SK-N-SH treated with all-trans-retinoic acid at 6 μM for 48 hours (cell line): ENCODE measurements around the gene PDIA5.

Experiments
- ATAC-seq: fragments of 200-7000 bp; cut with Tn5 transposase; 3 replicates; pipeline ENCODE4 v1.9.1; 2020; ENCODE audit warnings: mild to moderate bottlenecking, moderate library complexity
- ARNTL ChIP-seq: fragments of 450-650 bp; formaldehyde crosslinking; IDR thresholded peaks from 2 replicates; pipeline ENCODE4 v1.5.0; 2020; ENCODE audit warnings: low read depth, mild to moderate bottlenecking, moderate library complexity, borderline replicate concordance
- BACH2 ChIP-seq: fragments of 250-450 bp; sonication (Bioruptor Pico); IDR thresholded peaks from 2 replicates; pipeline ENCODE4 v1.9.0; 2021; ENCODE audit warnings: mild to moderate bottlenecking, borderline replicate concordance
- CREB5 ChIP-seq: fragments of 250-450 bp; sonication (Bioruptor Pico); IDR thresholded peaks from 2 replicates; pipeline ENCODE4 v1.5.1; 2020; ENCODE audit warnings: low read depth, mild to moderate bottlenecking, moderate library complexity
- CSDC2 ChIP-seq: fragments of 250-450 bp; sonication (Bioruptor Pico); IDR thresholded peaks from 2 replicates; pipeline ENCODE4 v1.5.0; 2020; ENCODE audit warnings: mild to moderate bottlenecking, moderate library complexity
- CSRNP3 ChIP-seq: fragments of 250-450 bp; sonication (Bioruptor Pico); IDR thresholded peaks from 2 replicates; pipeline ENCODE4 v1.5.1; 2021; ENCODE audit warnings: mild to moderate bottlenecking, moderate library complexity
- ESRRG ChIP-seq: fragments of 250-450 bp; sonication (Bioruptor Pico); IDR thresholded peaks from 2 replicates; pipeline ENCODE4 v1.6.1; 2021; ENCODE audit warnings: mild to moderate bottlenecking
- GLIS3 ChIP-seq: fragments of 250-450 bp; sonication (Bioruptor Pico); IDR thresholded peaks from 2 replicates; pipeline ENCODE4 v1.5.0; 2020; ENCODE audit warnings: mild to moderate bottlenecking, moderate library complexity
- ISL1 ChIP-seq: fragments of 250-450 bp; sonication (Bioruptor Pico); IDR thresholded peaks from 2 replicates; pipeline ENCODE4 v2.1.2; 2022; ENCODE audit warnings: mild to moderate bottlenecking, moderate library complexity
- OSR1 ChIP-seq: fragments of 250-450 bp; sonication (Bioruptor Pico); IDR thresholded peaks from 2 replicates; pipeline ENCODE4 v1.8.0; 2022; ENCODE audit warnings: moderate library complexity, mild to moderate bottlenecking, inconsistent platforms
- PPARA ChIP-seq: fragments of 250-450 bp; sonication (Bioruptor Pico); IDR thresholded peaks from 2 replicates; pipeline ENCODE4 v1.5.0; 2020; ENCODE audit warnings: mild to moderate bottlenecking, borderline replicate concordance
- RARB ChIP-seq: fragments of 250-450 bp; sonication (Bioruptor Pico); IDR thresholded peaks from 2 replicates; pipeline ENCODE4 v1.8.0; 2021; ENCODE audit warnings: mild to moderate bottlenecking, moderate library complexity
- TCF4 ChIP-seq: fragments of 250-450 bp; sonication (Bioruptor Pico); IDR thresholded peaks from 2 replicates; pipeline ENCODE4 v1.8.0; 2021; ENCODE audit warnings: mild to moderate bottlenecking, moderate library complexity, borderline replicate concordance
- TOX ChIP-seq: fragments of 250-450 bp; sonication (Bioruptor Pico); IDR thresholded peaks from 2 replicates; pipeline ENCODE4 v1.8.0; 2021; ENCODE audit warnings: mild to moderate bottlenecking, moderate library complexity, borderline replicate concordance
- TSHZ2 ChIP-seq: fragments of 250-450 bp; sonication (Bioruptor Pico); IDR thresholded peaks from 2 replicates; pipeline ENCODE4 v1.5.0; 2020; ENCODE audit warnings: mild to moderate bottlenecking, moderate library complexity
- ZC3H10 ChIP-seq: fragments of 250-450 bp; sonication (Bioruptor Pico); IDR thresholded peaks from 2 replicates; pipeline ENCODE4 v1.5.1; 2021; ENCODE audit warnings: mild to moderate bottlenecking, moderate library complexity
- ZFP3 ChIP-seq: fragments of 250-450 bp; sonication (Bioruptor Pico); IDR thresholded peaks from 2 replicates; pipeline ENCODE4 v1.5.0; 2020; ENCODE audit warnings: mild to moderate bottlenecking, moderate library complexity
- ZFP30 ChIP-seq: fragments of 450-650 bp; formaldehyde crosslinking; IDR thresholded peaks from 2 replicates; pipeline ENCODE4 v1.5.0; 2022; ENCODE audit warnings: mild to moderate bottlenecking, moderate library complexity
- ZNF565 ChIP-seq: fragments of 450-650 bp; formaldehyde crosslinking; conservative IDR thresholded peaks from 2 replicates; pipeline ENCODE4 v1.5.0; 2020; ENCODE audit warnings: low read depth, mild to moderate bottlenecking, moderate library complexity
- ZNF70 ChIP-seq: fragments of 450-650 bp; formaldehyde crosslinking; IDR thresholded peaks from 2 replicates; pipeline ENCODE4 v1.5.0; 2020; ENCODE audit warnings: mild to moderate bottlenecking, moderate library complexity
- ZNF8 ChIP-seq: fragments of 450-650 bp; formaldehyde crosslinking; IDR thresholded peaks from 2 replicates; pipeline ENCODE4 v1.5.0; 2020; ENCODE audit warnings: mild to moderate bottlenecking, moderate library complexity
- TF ChIP-seq, protein P1 (sequence below): fragments of 250-450 bp; sonication (Bioruptor Pico); IDR thresholded peaks from 2 replicates; pipeline ENCODE4 v1.8.0; 2020; ENCODE audit warnings: mild to moderate bottlenecking, moderate library complexity, borderline replicate concordance

The PDIA5 gene

GRCh38 chr3:123067689-123068600 is 1.1 kb downstream of the PDIA5 start:
- TF ChIP-seq ISL1 (no peak), RARB (CRISPR knock-in tag) (no peak)
- ATAC-seq: peak; percentile 27

- no peak for ATAC-seq
- TF ChIP-seq ZNF565 (no peak), ZNF70 (CRISPR knock-in tag) (no peak), OSR1 (CRISPR knock-in tag) (no peak), ISL1 (no peak), ZNF8 (CRISPR knock-in tag) (no peak), GLIS3 (CRISPR knock-in tag) (no peak), ZC3H10 (no peak), ESRRG (CRISPR knock-in tag) (no peak), TSHZ2 (CRISPR knock-in tag) (no peak), TCF4 (CRISPR knock-in tag) (no peak), BACH2 (CRISPR knock-in tag) (no peak), ZFP3 (CRISPR knock-in tag) (no peak), ZFP30 (no peak), CREB5 (CRISPR knock-in tag) (no peak), ARNTL (CRISPR knock-in tag) (no peak), TOX (CRISPR knock-in tag) (no peak), PPARA (CRISPR knock-in tag) (no peak), CSRNP3 (no peak), RARB (CRISPR knock-in tag) (no peak)
- TF ChIP-seq, protein P1, sequence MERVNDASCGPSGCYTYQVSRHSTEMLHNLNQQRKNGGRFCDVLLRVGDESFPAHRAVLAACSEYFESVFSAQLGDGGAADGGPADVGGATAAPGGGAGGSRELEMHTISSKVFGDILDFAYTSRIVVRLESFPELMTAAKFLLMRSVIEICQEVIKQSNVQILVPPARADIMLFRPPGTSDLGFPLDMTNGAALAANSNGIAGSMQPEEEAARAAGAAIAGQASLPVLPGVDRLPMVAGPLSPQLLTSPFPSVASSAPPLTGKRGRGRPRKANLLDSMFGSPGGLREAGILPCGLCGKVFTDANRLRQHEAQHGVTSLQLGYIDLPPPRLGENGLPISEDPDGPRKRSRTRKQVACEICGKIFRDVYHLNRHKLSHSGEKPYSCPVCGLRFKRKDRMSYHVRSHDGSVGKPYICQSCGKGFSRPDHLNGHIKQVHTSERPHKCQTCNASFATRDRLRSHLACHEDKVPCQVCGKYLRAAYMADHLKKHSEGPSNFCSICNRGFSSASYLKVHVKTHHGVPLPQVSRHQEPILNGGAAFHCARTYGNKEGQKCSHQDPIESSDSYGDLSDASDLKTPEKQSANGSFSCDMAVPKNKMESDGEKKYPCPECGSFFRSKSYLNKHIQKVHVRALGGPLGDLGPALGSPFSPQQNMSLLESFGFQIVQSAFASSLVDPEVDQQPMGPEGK (CRISPR knock-in tag): no peak
These were observed 2.0 kb downstream of the PDIA5 start for GRCh38 chr3:123068601-123069381.

DNA sequence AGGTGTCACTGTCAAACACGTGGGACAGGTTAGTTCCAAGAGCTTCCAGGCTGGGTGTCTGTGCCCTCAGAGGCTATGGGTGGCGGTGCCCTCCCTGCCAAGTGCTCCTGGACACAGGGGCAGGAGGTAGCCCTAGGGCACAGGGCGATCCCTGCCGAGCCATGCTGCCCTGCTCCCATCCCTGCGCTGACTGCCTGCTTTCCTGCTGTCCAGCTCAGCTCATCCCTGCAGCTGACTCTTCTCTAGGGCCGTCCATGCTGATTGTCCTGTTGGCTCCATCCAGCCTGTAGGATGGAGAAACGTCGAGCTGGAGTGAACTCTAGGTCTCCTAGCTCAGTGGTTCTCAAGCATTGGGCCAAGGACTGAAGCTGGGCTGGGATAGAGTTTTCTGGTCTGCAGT is 3.7 kb downstream of the PDIA5 start:
- no peak for TF ChIP-seq TOX (CRISPR knock-in tag)
- no peak for TF ChIP-seq OSR1 (CRISPR knock-in tag)
- TF ChIP-seq ISL1: no peak
- TF ChIP-seq CSDC2 (CRISPR knock-in tag): no peak
- TF ChIP-seq RARB (CRISPR knock-in tag): no peak
- TF ChIP-seq CREB5 (CRISPR knock-in tag): no peak
- no peak for TF ChIP-seq GLIS3 (CRISPR knock-in tag)
- no peak for TF ChIP-seq ZFP30
- TF ChIP-seq ZC3H10: no peak
- TF ChIP-seq TSHZ2 (CRISPR knock-in tag): no peak
- TF ChIP-seq, protein P1 (CRISPR knock-in tag): no peak
- ATAC-seq: no peak
